LNCaP clone FGC (cell line): ENCODE results near the gene ANKRD6.

Experiments
- DNase-seq: peaks from one replicate; pipeline ENCODE4 v3.0.0-alpha.2; 2011; ENCODE audit warnings: low read depth
- H3K4me3 ChIP-seq: 2 replicates; pipeline ENCODE4 v1.5.1; 2011; ENCODE audit warnings: mild to moderate bottlenecking, low read depth, low read length, control low read depth
- CTCF ChIP-seq: IDR thresholded peaks from 2 replicates; pipeline ENCODE4 v1.5.1; 2012; ENCODE audit warnings: mild to moderate bottlenecking; ENCODE audit not compliant: control insufficient read depth, insufficient read depth; ENCODE audit errors: extremely low read depth

The ANKRD6 gene

GRCh38 chr6:89464295-89464694, 31.3 kb downstream of the ANKRD6 start:
- H3K4me3 ChIP-seq, result no peak overlapping the region
- no peak for TF ChIP-seq CTCF

DNA sequence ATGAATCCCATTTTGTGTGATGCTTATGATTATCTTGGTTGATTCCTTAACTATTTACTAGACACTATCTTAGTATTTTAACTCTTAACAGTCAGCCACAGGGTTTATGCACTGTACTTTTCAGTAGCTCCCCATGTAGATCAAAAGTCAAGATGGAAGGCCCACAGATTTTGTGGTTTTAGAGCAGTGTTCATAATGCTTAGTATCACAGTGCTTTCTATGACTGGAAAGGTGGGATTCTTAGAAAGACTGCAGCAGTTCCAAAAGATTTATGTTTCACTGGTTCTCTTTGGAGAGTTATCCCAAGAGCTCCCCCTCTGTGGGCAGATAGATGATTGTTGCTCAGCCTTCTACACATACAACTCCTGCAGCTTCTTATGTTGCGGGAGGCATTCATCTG, 34.5 kb downstream of the ANKRD6 start:
- no peak for TF ChIP-seq CTCF
- no peak for DNase-seq
- H3K4me3 ChIP-seq, result no peak overlapping the region

More at GRCh38 chr6:89464295-89464694, 31.3 kb downstream of the ANKRD6 start:
- no peak for DNase-seq

GRCh38 chr6:89468998-89469397, 36.0 kb downstream of the ANKRD6 start:
- no peak for DNase-seq
- TF ChIP-seq CTCF, result no peak
- no peak overlapping the region for H3K4me3 ChIP-seq

- no peak for DNase-seq
- no peak overlapping the region for H3K4me3 ChIP-seq
- no peak for TF ChIP-seq CTCF
Measured at GRCh38 chr6:89471287-89471867, 38.4 kb downstream of the ANKRD6 start.

GRCh38 chr6:89475101-89475500, 42.1 kb downstream of the ANKRD6 start:
- no peak overlapping the region for H3K4me3 ChIP-seq
- no peak for DNase-seq
- TF ChIP-seq CTCF, result no peak

DNA sequence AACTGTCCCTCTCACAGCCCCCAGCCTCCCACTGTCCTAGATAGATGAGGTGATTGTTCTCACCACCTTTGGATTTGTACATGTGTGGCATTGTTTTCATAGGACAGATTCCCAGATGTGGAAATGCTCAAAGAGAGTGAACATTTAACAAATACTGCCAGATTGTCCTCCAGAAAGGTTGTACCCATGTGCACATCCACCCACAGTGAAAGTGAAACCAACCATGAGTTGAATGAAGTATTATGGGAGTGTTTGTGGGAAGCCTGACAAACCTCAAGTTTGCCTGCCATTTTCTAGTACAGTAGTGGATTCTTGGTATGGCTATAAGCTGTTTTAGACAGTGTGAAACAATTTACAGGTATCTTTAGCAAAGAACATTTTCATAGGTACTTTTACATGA, 42.7 kb downstream of the ANKRD6 start:
- no peak overlapping the region for H3K4me3 ChIP-seq
- TF ChIP-seq CTCF, result no peak
- no peak for DNase-seq

GRCh38 chr6:89479897-89480296, 46.9 kb downstream of the ANKRD6 start:
- H3K4me3 ChIP-seq, result no peak overlapping the region
- TF ChIP-seq CTCF, result no peak
- DNase-seq, result no peak
